GM23338 (cell line): ENCODE data around the gene NEUROG3. TPM values are rescaled to one million over a fixed set of nuclear protein-coding genes. Genes with fewer than 3 reads are reported as not detected.

Source experiments
- ATAC-seq: fragments of 200-7000 bp; cut with Tn5 transposase; 3 replicates; pipeline ENCODE4 v1.9.1; 2020
- DNase-seq: peaks from one replicate; pipeline ENCODE4 v3.0.0-alpha.2; 2015; ENCODE audit warnings: low spot score
- H2AFZ ChIP-seq: fragments of 200-600 bp; sonication (generic); 2 replicates; pipeline ENCODE4 v1.8.0; 2016; ENCODE audit warnings: antibody characterized with exemption, mild to moderate bottlenecking, moderate library complexity
- H3F3A ChIP-seq: fragments of 200-600 bp; sonication (generic); replicated peaks from 2 replicates; pipeline ENCODE4 v1.8.0; 2017; ENCODE audit warnings: antibody characterized with exemption, mixed run types, low read depth
- H3K27ac ChIP-seq: fragments of 200-600 bp; sonication (generic); 2 replicates; pipeline ENCODE4 v1.6.1; 2016; ENCODE audit warnings: low read depth
- H3K27me3 ChIP-seq: fragments of 200-600 bp; sonication (generic); 2 replicates; pipeline ENCODE4 v1.8.0; 2016; ENCODE audit warnings: mild to moderate bottlenecking, mixed run types, moderate library complexity; ENCODE audit not compliant: insufficient read depth
- H3K36me3 ChIP-seq: fragments of 200-600 bp; sonication (generic); 2 replicates; pipeline ENCODE4 v1.8.0; 2016; ENCODE audit warnings: mild to moderate bottlenecking; ENCODE audit not compliant: insufficient read depth
- H3K4me1 ChIP-seq: fragments of 200-600 bp; sonication (generic); 2 replicates; pipeline ENCODE4 v1.8.0; 2016; ENCODE audit warnings: mild to moderate bottlenecking, moderate library complexity; ENCODE audit not compliant: insufficient read depth
- H3K4me2 ChIP-seq: fragments of 200-600 bp; sonication (generic); 2 replicates; pipeline ENCODE4 v1.7.1; 2017; ENCODE audit warnings: mixed run types
- H3K4me3 ChIP-seq: fragments of 200-600 bp; sonication (generic); 2 replicates; pipeline ENCODE4 v1.6.1; 2016; ENCODE audit warnings: mixed run types
- H3K79me2 ChIP-seq: fragments of 200-600 bp; sonication (generic); replicated peaks from 2 replicates; pipeline ENCODE4 v1.8.0; 2017; ENCODE audit warnings: mild to moderate bottlenecking; ENCODE audit not compliant: insufficient read depth
- H3K9me2 ChIP-seq: fragments of 200-600 bp; sonication (generic); 2 replicates; pipeline ENCODE4 v1.8.0; 2017; ENCODE audit not compliant: insufficient read depth
- H4K20me1 ChIP-seq: fragments of 200-600 bp; sonication (generic); replicated peaks from 2 replicates; pipeline ENCODE4 v1.8.0; 2017; ENCODE audit warnings: mild to moderate bottlenecking; ENCODE audit not compliant: insufficient read depth
- H3K27ac Mint-ChIP-seq: 2 replicates; pipeline ENCODE4 v1.8.0; 2020; ENCODE audit warnings: inconsistent platforms, mild to moderate bottlenecking, moderate library complexity, mixed read lengths
- H3K27me3 Mint-ChIP-seq: 3 replicates; pipeline ENCODE4 v1.8.0; 2022; ENCODE audit warnings: low read depth, mild to moderate bottlenecking, moderate library complexity, mixed read lengths, inconsistent platforms; ENCODE audit not compliant: insufficient read depth, poor library complexity
- H3K36me3 Mint-ChIP-seq: 3 replicates; pipeline ENCODE4 v1.8.0; 2021; ENCODE audit warnings: low read depth, mild to moderate bottlenecking, inconsistent platforms, moderate library complexity, mixed read lengths
- H3K4me1 Mint-ChIP-seq: 3 replicates; pipeline ENCODE4 v1.8.0; 2020; ENCODE audit warnings: mild to moderate bottlenecking, inconsistent platforms, mixed read lengths
- H3K4me3 Mint-ChIP-seq: 3 replicates; pipeline ENCODE4 v1.8.0; 2021; ENCODE audit warnings: moderate library complexity, mild to moderate bottlenecking, inconsistent platforms, mixed read lengths
- H3K9me3 Mint-ChIP-seq: 3 replicates; pipeline ENCODE4 v1.8.0; 2020; ENCODE audit warnings: moderate library complexity, mild to moderate bottlenecking, inconsistent platforms, mixed read lengths
- EZH2 ChIP-seq: fragments of 200-600 bp; sonication (generic); IDR thresholded peaks from one replicate; pipeline ENCODE4 v1.8.0; 2017; ENCODE audit warnings: antibody characterized with exemption, mild to moderate bottlenecking, low read depth; ENCODE audit not compliant: unreplicated experiment
- EZH2phosphoT487 ChIP-seq: fragments of 200-600 bp; sonication (generic); IDR thresholded peaks from one replicate; pipeline ENCODE4 v1.8.1; 2018; ENCODE audit warnings: antibody characterized with exemption; ENCODE audit not compliant: unreplicated experiment
- JUNB ChIP-seq: IDR thresholded peaks from one replicate; pipeline ENCODE4 v1.6.1; 2016; ENCODE audit warnings: antibody characterized with exemption; ENCODE audit not compliant: unreplicated experiment
- polyA plus RNA-seq: library from polyadenylated mRNA; unstranded; fragments of >200 nt; fragmentation: Nextera tagmentation; extraction: Ambion mirVana; gene quantifications from 2 replicates; pipeline ENCODE4 v1.2.1, GENCODE V29; 2016
- total RNA-seq: library from RNA; depleted of rRNA; stranded (reverse); fragments of >200 nt; shearing (Covaris generic); gene quantifications from 2 replicates; pipeline ENCODE4 v1.2.3, GENCODE V29; 2014
- TF ChIP-seq, protein P1 (sequence below): IDR thresholded peaks from one replicate; pipeline ENCODE4 v1.6.1; 2018; ENCODE audit warnings: antibody characterized with exemption; ENCODE audit not compliant: unreplicated experiment
- TF ChIP-seq, protein P2 (sequence below), 2 experiments: fragments of 200-600 bp in 1 of 2; sonication (generic) in 1 of 2; conservative IDR thresholded peaks; 2 replicates each; pipeline versions ENCODE4 v1.5.1 to v1.6.1; 2016 to 2017; ENCODE audit warnings: antibody characterized with exemption in 2 of 2, low read depth in 2 of 2, mild to moderate bottlenecking in 2 of 2, moderate library complexity in 1 of 2

NEUROG3 gene
- total and polyA plus RNA-seq, 2 experiments from 2014 or later: not detected

DNA sequence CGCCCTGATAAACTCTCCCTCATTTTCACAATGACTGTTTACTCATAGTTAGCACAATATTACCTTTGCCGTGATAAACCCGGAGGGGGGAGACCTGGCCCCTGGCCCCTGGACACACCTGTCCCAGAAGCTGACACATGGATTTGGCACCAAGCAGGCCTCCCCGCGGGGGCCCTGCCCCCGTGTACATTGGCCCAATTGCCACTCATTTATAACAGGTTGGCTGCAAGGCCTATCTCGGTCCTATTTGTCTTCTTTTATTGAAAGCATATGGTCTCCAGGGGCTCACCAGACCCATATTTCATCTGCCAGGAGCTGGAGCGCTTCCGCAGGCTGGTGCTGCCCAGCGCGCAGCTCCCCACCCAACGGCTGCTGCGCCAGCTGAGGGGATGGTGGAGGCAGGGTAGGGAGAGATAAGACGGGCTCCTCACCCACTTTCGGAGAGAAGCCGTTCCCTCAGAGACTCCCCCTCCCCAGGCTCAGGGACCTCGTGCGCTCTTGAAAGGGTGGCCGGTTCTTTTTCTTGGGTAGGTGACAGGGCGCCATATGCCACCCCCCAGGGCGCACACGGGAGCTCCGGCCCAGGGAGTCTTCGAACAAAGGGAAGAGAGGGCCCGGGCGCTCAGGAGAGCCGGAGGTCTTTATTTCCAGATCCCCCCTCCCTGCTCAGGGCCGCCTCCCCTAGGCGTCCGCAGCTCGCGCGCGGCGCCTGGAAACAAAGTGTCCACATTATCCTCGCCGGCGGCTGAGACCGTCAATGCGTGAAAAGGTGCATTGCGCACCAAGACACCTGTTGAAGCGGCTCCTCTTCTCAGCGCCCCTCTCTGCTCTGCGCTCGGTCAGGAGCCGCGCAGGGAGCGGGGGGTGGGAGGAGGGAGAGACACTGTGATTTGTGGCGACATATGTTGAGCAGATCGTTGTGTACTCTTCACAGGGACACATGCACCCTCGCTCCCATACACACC lies 4.3 kb upstream of the NEUROG3 start (continued):
- TF ChIP-seq, protein P1, sequence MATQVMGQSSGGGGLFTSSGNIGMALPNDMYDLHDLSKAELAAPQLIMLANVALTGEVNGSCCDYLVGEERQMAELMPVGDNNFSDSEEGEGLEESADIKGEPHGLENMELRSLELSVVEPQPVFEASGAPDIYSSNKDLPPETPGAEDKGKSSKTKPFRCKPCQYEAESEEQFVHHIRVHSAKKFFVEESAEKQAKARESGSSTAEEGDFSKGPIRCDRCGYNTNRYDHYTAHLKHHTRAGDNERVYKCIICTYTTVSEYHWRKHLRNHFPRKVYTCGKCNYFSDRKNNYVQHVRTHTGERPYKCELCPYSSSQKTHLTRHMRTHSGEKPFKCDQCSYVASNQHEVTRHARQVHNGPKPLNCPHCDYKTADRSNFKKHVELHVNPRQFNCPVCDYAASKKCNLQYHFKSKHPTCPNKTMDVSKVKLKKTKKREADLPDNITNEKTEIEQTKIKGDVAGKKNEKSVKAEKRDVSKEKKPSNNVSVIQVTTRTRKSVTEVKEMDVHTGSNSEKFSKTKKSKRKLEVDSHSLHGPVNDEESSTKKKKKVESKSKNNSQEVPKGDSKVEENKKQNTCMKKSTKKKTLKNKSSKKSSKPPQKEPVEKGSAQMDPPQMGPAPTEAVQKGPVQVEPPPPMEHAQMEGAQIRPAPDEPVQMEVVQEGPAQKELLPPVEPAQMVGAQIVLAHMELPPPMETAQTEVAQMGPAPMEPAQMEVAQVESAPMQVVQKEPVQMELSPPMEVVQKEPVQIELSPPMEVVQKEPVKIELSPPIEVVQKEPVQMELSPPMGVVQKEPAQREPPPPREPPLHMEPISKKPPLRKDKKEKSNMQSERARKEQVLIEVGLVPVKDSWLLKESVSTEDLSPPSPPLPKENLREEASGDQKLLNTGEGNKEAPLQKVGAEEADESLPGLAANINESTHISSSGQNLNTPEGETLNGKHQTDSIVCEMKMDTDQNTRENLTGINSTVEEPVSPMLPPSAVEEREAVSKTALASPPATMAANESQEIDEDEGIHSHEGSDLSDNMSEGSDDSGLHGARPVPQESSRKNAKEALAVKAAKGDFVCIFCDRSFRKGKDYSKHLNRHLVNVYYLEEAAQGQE: no peak
- TF ChIP-seq JUNB: no peak
- TF ChIP-seq, protein P2, sequence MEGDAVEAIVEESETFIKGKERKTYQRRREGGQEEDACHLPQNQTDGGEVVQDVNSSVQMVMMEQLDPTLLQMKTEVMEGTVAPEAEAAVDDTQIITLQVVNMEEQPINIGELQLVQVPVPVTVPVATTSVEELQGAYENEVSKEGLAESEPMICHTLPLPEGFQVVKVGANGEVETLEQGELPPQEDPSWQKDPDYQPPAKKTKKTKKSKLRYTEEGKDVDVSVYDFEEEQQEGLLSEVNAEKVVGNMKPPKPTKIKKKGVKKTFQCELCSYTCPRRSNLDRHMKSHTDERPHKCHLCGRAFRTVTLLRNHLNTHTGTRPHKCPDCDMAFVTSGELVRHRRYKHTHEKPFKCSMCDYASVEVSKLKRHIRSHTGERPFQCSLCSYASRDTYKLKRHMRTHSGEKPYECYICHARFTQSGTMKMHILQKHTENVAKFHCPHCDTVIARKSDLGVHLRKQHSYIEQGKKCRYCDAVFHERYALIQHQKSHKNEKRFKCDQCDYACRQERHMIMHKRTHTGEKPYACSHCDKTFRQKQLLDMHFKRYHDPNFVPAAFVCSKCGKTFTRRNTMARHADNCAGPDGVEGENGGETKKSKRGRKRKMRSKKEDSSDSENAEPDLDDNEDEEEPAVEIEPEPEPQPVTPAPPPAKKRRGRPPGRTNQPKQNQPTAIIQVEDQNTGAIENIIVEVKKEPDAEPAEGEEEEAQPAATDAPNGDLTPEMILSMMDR (conservative IDR thresholded peaks at IDR 0.05; ENCODE audit: low read depth in 2 of 2): no peak

DNA sequence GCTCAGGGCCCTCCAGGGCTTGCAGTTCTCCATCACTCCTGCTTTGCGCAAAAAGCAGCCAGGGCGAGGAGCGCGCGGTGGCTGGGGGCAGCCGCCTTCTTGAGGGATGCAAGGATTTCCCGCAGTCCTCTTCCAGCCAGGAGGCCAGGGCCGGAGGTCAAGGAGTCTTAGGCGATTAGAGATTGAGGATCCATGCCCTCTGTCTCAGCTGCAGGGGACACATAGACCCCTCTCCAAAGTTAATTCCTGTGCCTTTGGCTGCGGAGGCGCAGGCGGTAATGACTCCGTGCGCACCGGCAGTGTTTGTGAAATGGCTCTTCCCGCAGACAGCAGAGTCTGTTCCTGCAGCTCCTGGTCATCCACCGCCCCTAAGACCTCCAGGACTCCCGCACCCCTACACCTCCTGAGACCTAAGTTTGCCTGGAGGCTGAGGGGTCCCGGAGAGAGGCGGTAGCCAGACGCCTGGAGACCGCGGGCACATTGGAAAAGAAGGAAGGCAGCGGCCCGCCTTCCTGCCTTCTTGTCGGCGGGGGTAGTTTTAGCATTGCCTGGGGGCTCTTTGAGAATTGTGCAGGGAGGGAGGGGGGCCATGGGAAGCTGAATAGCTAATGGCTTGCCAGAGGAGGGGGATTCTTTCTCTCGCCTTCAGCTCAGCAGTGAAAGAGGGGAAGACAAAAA lies 3.3 kb upstream of the NEUROG3 start:
- Histone ChIP-seq H3K36me3 (no peaks in the 10 kb centered on the region), H3K9me2 (no peaks in the 10 kb centered on the region), H3K79me2 (no peaks in the 10 kb centered on the region), H3K27ac (no peak overlapping the region), H3F3A (peaks cover 17% of the 10 kb centered on the region), H4K20me1 (no peaks in the 10 kb centered on the region; the same call in none of the 2 replicates), H3K27me3 (peaks cover 100% of the 10 kb centered on the region), H3K4me2 (peak overlapping the region; percentile 90), H2AFZ (0 out of 2 replicates have a peak overlapping the region, but pooled peaks have one; percentile 14), H3K4me1 (peaks cover 71% of the 10 kb centered on the region), H3K4me3 (peak overlapping the region; percentile 69)
- Mint-ChIP-seq H3K4me3 (peak overlapping the region; percentile 62), H3K27me3 (peaks cover 98% of the 10 kb centered on the region), H3K36me3 (peaks cover 4% of the 10 kb centered on the region; the same call in 1 of the 3 replicates), H3K4me1 (peaks cover 60% of the 10 kb centered on the region), H3K9me3 (peaks cover 3% of the 10 kb centered on the region; the same call in 2 of the 3 replicates), H3K27ac (no peak overlapping the region)
- peak; percentile 51 for DNase-seq
- ATAC-seq: no peak
- TF ChIP-seq EZH2phosphoT487 (peak; percentile 95), EZH2 (peak; percentile 86)
- TF ChIP-seq, protein P2 (conservative IDR thresholded peaks at IDR 0.05; ENCODE audit: low read depth in 2 of 2): no peak
